HepG2 (cell line): ENCODE results near the gene TBC1D22A.

ENCODE experiments used
- ATF6 ChIP-seq: sonication (generic); formaldehyde crosslinking; conservative IDR thresholded peaks from 2 replicates; pipeline ENCODE4 v1.4.0; 2020; ENCODE audit warnings: missing genetic modification reagents
- CBX2 ChIP-seq, 2 experiments: fragments of 200-600 bp in 1 of 2; sonication (generic); formaldehyde crosslinking in 1 of 2; IDR thresholded peaks; 2 replicates each; pipeline versions ENCODE4 v1.7.0 to v1.8.1; 2018 to 2022; ENCODE audit warnings: low read depth in 2 of 2, low read length in 1 of 2, mild to moderate bottlenecking in 1 of 2, missing genetic modification reagents in 1 of 2
- CTCF ChIP-seq: sonication (generic); formaldehyde crosslinking; IDR thresholded peaks from 2 replicates; pipeline ENCODE4 v1.5.0; 2020; ENCODE audit warnings: mild to moderate bottlenecking, missing genetic modification reagents, moderate library complexity
- GATAD1 ChIP-seq: IDR thresholded peaks from 2 replicates; pipeline ENCODE4 v1.6.1; 2016; ENCODE audit warnings: missing genetic modification reagents, missing compliant biosample characterization
- MAFK ChIP-seq, 2 experiments: IDR thresholded peaks in 1 of 2; conservative IDR thresholded peaks in 1 of 2; 2 replicates each; pipeline ENCODE4 v1.6.1; 2011; ENCODE audit warnings: improper control_type of control experiment in 2 of 2, low read length in 2 of 2
- POLR2A ChIP-seq, 2 experiments: IDR thresholded peaks; 2 replicates each; pipeline ENCODE4 v1.6.1; 2011; ENCODE audit warnings: low read depth in 2 of 2, low read length in 2 of 2, mild to moderate bottlenecking in 1 of 2, moderate library complexity in 1 of 2; ENCODE audit not compliant: insufficient read depth in 1 of 2
- RFXANK ChIP-seq: IDR thresholded peaks from 2 replicates; pipeline ENCODE4 v1.6.1; 2016

GRCh38 chr22:47031628-47031915 lies 269.1 kb downstream of the TBC1D22A start:
- TF ChIP-seq GATAD1 = no peak
- no peak for TF ChIP-seq ATF6 (CRISPR knock-in tag)
- no peak for TF ChIP-seq MAFK (conservative IDR thresholded peaks at IDR 0.05 in 1 of 2, IDR thresholded peaks at IDR 0.05 in 1 of 2; ENCODE audit: low read length in 2 of 2)
- TF ChIP-seq CBX2 (IDR thresholded peaks at IDR 0.05; ENCODE audit: low read depth, low read length) = no peak
- no peak for TF ChIP-seq CBX2 (CRISPR knock-in tag; IDR thresholded peaks at IDR 0.05; ENCODE audit: low read depth)
- no peak for TF ChIP-seq POLR2A (IDR thresholded peaks at IDR 0.05; ENCODE audit: insufficient read depth in 1 of 2, low read depth in 2 of 2, low read length in 2 of 2)
- TF ChIP-seq CTCF = no peak
- TF ChIP-seq RFXANK (CRISPR knock-in tag) = no peak
